Left lung (tissue), 10 donors: ENCODE results near the gene CLIC6. TPM values are rescaled to one million over a fixed set of nuclear protein-coding genes. Genes with fewer than 3 reads are reported as not detected.

Experiments used
- ATAC-seq: fragments of 200-7000 bp; cut with Tn5 transposase; one replicate; pipeline ENCODE4 v1.9.1; 2020; ENCODE audit warnings: moderate library complexity
- DNase-seq, 4 donors: peaks; one replicate each; pipeline ENCODE4 v3.0.0-alpha.2; 2013 to 2020
- H3K27ac ChIP-seq, 2 donors: fragments of 200-600 bp; sonication (generic) in 1 of 2; one replicate each; pipeline versions ENCODE4 v1.5.0 to v1.8.0; 2020 to 2021
- H3K27me3 ChIP-seq, 2 donors: fragments of 200-600 bp; sonication (generic) in 1 of 2; one replicate each; pipeline versions ENCODE4 v1.5.0 to v1.8.0; 2020 to 2021
- H3K36me3 ChIP-seq, 2 donors: fragments of 200-600 bp; sonication (generic) in 1 of 2; one replicate each; pipeline versions ENCODE4 v1.5.0 to v1.8.0; 2020 to 2021
- H3K4me1 ChIP-seq, 2 donors: fragments of 200-600 bp; one replicate each; pipeline ENCODE4 v1.8.0; 2021
- H3K4me3 ChIP-seq, 2 donors: fragments of 200-600 bp; sonication (generic) in 1 of 2; one replicate each; pipeline versions ENCODE4 v1.5.0 to v1.8.0; 2020 to 2021; ENCODE audit warnings: mild to moderate bottlenecking in 1 of 2
- H3K9me3 ChIP-seq, 2 donors: fragments of 200-600 bp; sonication (generic) in 1 of 2; one replicate each; pipeline versions ENCODE4 v1.5.0 to v1.8.0; 2020 to 2021
- intact Hi-C, 2 donors: fragments of 100-400 bp; cut with DNase I; formaldehyde crosslinking; loops; one replicate each; pipeline versions ENCODE4 v1.11.2 to v1.14.2; 2022
- polyA plus RNA-seq, 6 donors: library from polyadenylated mRNA; unstranded; fragments of 120-200 nt; gene quantifications; one replicate each; pipeline ENCODE4 v1.2.1, GENCODE V29; 2013; ENCODE audit not compliant: insufficient read length in 6 of 6
- total RNA-seq, 2 donors: library from RNA; stranded (reverse); fragmentation: NEBNext Ultra II Directional; extraction: Animal tissue kit (Norgen Biotek cat#: 25700); gene quantifications; one replicate each; pipeline ENCODE4 v1.2.1, GENCODE V29; 2021
- TF ChIP-seq, protein P1 (sequence below), 2 donors: fragments of 200-600 bp; sonication (generic) in 1 of 2; IDR thresholded peaks; one replicate each; pipeline versions ENCODE4 v1.5.0 to v1.8.0; 2021; ENCODE audit warnings: antibody characterized with exemption in 2 of 2
- donor health status: DM: no; HTN: yes; CAD: no.
- donor health status: DM: no; HTN: no; CAD: no.

The CLIC6 gene
- total and polyA plus RNA-seq, 8 donors, result 21.0 to 56.7 (median 41.4) TPM

DNA sequence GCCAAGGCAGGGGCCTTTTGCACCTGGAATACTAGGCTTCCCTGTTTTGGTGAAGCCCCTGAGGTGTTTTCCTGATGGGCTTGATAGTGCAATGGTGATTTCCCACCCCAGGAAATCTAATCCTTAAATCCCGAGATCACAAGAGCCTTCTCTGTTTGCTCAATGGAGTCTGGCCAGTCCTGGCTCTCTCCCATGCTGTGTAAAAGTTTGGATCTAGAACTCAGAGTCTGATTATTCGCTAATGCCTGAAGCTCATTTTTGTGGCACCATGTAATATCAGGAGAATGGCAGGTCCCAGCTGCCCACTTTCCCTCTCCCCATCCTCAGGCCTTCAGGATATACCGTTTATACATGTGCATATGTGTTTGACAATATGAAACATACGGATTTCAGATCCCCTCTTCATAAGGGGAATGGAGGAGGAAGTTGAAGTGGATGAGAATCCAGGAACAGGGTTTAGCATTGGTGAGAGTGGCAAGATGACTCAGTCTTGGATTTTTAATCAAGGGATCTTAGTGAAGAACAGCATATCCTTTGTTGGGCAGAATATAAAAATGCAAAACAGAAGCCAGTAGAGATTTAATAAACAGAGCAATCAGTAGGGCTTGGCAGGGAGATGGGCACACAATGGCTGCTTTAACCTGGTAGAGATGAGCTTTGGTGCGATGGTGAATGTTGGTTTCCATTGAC, 62.1 kb downstream of the CLIC6 start:
- no peaks in the 10 kb centered on the region for H3K9me3 ChIP-seq
- H3K27me3 ChIP-seq, result no peaks in the 10 kb centered on the region
- ATAC-seq (no peak), DNase-seq (no peak)
- no peaks in the 10 kb centered on the region for H3K4me1 ChIP-seq
- no peaks in the 10 kb centered on the region for H3K36me3 ChIP-seq
- no peak overlapping the region for H3K27ac ChIP-seq
- TF ChIP-seq, protein P1, sequence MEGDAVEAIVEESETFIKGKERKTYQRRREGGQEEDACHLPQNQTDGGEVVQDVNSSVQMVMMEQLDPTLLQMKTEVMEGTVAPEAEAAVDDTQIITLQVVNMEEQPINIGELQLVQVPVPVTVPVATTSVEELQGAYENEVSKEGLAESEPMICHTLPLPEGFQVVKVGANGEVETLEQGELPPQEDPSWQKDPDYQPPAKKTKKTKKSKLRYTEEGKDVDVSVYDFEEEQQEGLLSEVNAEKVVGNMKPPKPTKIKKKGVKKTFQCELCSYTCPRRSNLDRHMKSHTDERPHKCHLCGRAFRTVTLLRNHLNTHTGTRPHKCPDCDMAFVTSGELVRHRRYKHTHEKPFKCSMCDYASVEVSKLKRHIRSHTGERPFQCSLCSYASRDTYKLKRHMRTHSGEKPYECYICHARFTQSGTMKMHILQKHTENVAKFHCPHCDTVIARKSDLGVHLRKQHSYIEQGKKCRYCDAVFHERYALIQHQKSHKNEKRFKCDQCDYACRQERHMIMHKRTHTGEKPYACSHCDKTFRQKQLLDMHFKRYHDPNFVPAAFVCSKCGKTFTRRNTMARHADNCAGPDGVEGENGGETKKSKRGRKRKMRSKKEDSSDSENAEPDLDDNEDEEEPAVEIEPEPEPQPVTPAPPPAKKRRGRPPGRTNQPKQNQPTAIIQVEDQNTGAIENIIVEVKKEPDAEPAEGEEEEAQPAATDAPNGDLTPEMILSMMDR (IDR thresholded peaks at IDR 0.05), result no peak
- intact Hi-C loops, result no loop called here
- no peak overlapping the region for H3K4me3 ChIP-seq

DNA sequence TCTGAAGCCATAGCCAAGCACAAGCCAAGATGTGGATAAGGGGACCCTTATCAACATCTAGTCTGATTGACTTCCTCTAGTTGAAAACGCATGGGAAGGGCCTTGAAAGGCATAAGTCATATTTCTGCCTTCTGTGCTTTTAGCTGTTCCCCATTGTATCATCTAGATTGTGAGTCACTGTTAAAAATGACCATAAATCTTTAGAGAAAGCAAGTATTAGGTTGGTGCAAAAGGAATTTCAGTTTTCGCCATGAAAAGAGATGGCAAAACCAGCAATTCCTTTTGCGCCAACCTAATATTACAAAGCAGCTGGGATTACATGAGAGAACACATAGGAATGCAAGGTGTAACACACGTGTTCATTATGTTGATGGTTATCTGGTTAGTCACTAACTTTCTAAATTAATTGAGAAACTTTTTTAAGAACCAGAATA, 63.6 kb downstream of the CLIC6 start:
- H3K4me3 ChIP-seq, result no peak overlapping the region
- ATAC-seq, result no peak
- H3K36me3 ChIP-seq, result no peaks in the 10 kb centered on the region
- intact Hi-C loops, result no loop called here
- no peaks in the 10 kb centered on the region for H3K4me1 ChIP-seq
- H3K27ac ChIP-seq, result no peak overlapping the region
- DNase-seq, result no peak
- H3K9me3 ChIP-seq, result no peaks in the 10 kb centered on the region
- H3K27me3 ChIP-seq, result no peaks in the 10 kb centered on the region
- TF ChIP-seq, protein P1 (IDR thresholded peaks at IDR 0.05), result no peak

DNA sequence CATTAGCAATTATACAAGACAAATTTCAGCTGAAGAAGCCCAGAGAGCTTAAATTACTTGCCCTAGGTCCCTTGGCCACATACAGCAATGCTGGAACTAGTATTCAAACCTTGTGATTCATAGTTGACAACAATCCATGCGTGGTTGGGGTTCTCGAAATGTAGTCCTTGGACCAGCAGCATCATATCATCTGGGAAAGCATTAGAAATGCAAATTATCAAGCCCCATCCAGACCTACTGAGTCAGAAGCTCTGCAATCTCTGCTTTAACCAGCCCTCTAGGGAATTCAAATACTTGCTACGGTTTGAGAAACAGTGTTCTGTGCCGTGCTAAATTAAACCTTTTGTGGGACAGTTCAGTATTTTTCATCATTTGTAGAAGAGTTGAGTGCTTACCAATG, 65.1 kb downstream of the CLIC6 start:
- Histone ChIP-seq H3K27me3 (peaks cover 0 to under 1% of the 10 kb centered on the region in 2 donors), H3K4me1 (no peaks in the 10 kb centered on the region)
- intact Hi-C loops, result no loop called here

DNA sequence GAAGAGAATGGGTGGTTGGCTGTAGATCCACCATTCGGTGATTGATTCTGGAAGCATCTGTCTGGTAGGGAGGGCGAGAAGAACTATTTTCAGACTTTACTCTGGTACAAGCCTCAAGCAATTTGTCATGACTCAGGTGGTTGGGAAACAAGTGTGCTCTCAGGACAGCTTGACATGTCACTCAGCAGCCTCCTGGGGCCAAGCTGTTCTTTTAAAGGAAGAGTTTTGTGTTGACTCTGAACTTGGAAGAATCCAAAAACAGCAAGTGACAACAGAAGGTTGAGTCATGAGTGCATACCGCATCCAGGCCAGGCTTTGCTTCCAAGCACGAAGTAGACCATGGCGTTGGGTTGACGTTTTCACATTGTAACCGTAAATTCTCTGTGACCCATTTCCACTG, 65.9 kb downstream of the CLIC6 start:
- H3K27me3 ChIP-seq, result peaks cover 0 to 4% of the 10 kb centered on the region in 2 donors
- no peaks in the 10 kb centered on the region for H3K36me3 ChIP-seq
- ATAC-seq, result peak; percentile 69
- no peak overlapping the region for H3K4me3 ChIP-seq
- DNase-seq, result no peak
- TF ChIP-seq, protein P1 (IDR thresholded peaks at IDR 0.05), result no peak
- no peaks in the 10 kb centered on the region for H3K9me3 ChIP-seq
- intact Hi-C loops, result no loop called here
- no peaks in the 10 kb centered on the region for H3K4me1 ChIP-seq
- H3K27ac ChIP-seq, result no peak overlapping the region

More for the DNA sequence above, 65.1 kb downstream of the CLIC6 start:
- H3K4me3 ChIP-seq, result no peak overlapping the region
- no peak overlapping the region for H3K27ac ChIP-seq
- no peak for ATAC-seq
- TF ChIP-seq, protein P1 (IDR thresholded peaks at IDR 0.05), result no peak
- H3K9me3 ChIP-seq, result no peaks in the 10 kb centered on the region
- no peaks in the 10 kb centered on the region for H3K36me3 ChIP-seq
- no peak for DNase-seq

DNA sequence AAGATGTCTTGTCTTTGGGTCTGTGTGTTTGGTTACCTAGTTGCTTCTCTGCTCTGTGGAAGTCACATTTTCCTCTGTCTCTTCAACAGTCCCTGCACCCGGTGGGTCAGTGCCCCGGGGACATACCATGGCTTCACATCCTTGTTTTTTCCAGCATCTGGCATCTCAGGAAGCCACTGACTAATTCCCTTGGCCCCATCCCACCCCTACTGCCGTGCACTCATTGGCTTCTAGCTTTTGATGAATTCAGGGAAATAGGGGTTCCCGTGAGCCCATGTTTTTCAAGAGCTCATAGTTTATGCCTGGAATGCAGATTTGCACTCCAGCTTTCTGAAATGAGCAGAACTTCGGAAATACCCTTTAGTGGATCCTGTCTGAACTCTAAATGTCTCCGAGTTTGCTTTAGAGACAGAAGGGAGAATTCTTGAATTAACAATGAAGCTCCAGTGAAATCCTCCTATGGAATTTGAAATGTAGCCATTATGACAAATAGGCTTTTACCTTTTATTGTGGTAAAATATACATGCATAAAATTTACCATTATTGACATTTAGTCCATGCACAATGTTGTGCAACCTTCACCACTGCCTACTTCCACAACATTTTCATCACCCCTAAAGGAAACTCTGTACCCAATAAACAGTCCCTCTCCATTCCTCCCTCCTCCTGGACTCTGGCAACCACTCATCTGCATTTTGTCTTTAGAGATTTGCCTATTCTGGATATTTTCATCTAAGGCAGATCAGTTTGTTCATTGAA, 67.5 kb downstream of the CLIC6 start:
- no peak overlapping the region for H3K4me3 ChIP-seq
- intact Hi-C loops, result no loop called here
- TF ChIP-seq, protein P1 (IDR thresholded peaks at IDR 0.05), result no peak
- ATAC-seq (no peak), DNase-seq (no peak)
- H3K27ac ChIP-seq, result no peak overlapping the region
- no peaks in the 10 kb centered on the region for H3K36me3 ChIP-seq
- H3K27me3 ChIP-seq, result peaks cover 0 to 11% of the 10 kb centered on the region in 2 donors
- no peaks in the 10 kb centered on the region for H3K4me1 ChIP-seq
- no peaks in the 10 kb centered on the region for H3K9me3 ChIP-seq
